Epithelial cell of esophagus (primary cell): ENCODE results near the gene HOXD11.

Experiments
- DNase-seq: peaks from one replicate; pipeline ENCODE4 v3.0.0; 2010; ENCODE audit warnings: low read depth
- H3K4me3 ChIP-seq: 2 replicates; pipeline ENCODE4 v1.5.1; 2011; ENCODE audit warnings: mild to moderate bottlenecking, low read length, control low read depth
- CTCF ChIP-seq: IDR thresholded peaks from 2 replicates; pipeline ENCODE4 v1.5.1; 2011; ENCODE audit warnings: low read depth, mild to moderate bottlenecking, low read length, control low read depth, inconsistent platforms; ENCODE audit not compliant: insufficient read depth; ENCODE audit errors: missing control alignments

HOXD11 gene

GRCh38 chr2:176109946-176110345 is 2.9 kb downstream of the HOXD11 start:
- DNase-seq, result no peak
- no peak overlapping the region for H3K4me3 ChIP-seq
- TF ChIP-seq CTCF, result no peak

- no peak overlapping the region for H3K4me3 ChIP-seq
- TF ChIP-seq CTCF, result no peak
- no peak for DNase-seq
These were observed 3.6 kb downstream of the HOXD11 start for GRCh38 chr2:176110415-176111308.

- peak; percentile 56 for DNase-seq
- peak; percentile 69 for TF ChIP-seq CTCF
- H3K4me3 ChIP-seq, result no peak overlapping the region
These were observed 4.2 kb downstream of the HOXD11 start for GRCh38 chr2:176111309-176111663.

- no peak for DNase-seq
- no peak overlapping the region for H3K4me3 ChIP-seq
- no peak for TF ChIP-seq CTCF
These were observed 4.8 kb downstream of the HOXD11 start for GRCh38 chr2:176111846-176112374.

GRCh38 chr2:176112375-176113302 is 5.6 kb downstream of the HOXD11 start:
- no peak for DNase-seq
- no peak for TF ChIP-seq CTCF
- no peak overlapping the region for H3K4me3 ChIP-seq

DNA sequence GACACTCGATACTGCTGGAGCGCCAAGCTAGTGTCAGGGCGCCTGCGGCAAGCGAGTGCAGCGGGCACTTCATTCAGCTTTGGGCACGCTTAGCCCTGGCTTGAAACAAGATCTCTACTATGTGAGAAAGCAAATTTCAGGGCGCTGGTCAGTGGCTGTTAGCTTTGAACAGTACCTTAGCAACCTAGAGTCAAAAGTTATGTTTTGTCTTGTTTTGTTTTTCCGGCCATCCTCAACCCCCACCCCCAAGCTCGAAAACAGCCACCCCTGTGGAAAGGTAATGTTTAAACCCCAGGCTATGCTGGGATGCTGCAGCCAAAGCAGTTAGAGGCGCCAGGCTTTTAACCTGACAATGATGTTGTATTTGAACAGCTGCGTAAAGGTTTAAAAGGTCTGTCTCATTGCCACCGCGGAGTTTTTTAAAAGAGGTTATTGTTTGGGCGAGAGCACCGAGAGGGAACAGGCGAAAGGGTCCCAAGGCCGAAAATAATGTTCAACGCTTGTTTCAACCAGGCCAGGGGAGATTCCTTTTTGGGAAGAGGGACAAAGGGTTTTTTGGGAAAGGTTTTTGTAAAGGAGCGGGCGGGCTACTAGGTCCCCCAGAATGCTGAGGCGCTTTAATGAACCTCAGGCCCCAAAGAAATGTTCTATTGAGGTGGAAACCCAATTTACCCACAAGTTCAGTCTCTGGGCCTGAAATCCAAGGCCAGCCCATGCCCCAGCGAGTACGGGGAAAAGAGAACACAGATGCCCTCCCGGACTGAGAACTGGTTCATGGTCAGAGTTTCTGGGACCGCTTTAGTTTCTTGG is 7.2 kb downstream of the HOXD11 start:
- TF ChIP-seq CTCF, result no peak
- no peak overlapping the region for H3K4me3 ChIP-seq
- no peak for DNase-seq
